ENCODE results near the gene QSER1.
A peak's percentile ranks its signal among the peaks of the same experiment; 100 is the strongest.
"Not testable (repeated sequence)": the region's sequence is repeated elsewhere in the genome, so short reads cannot be mapped to it uniquely, and the experiment has no call there.

The QSER1 gene

DNA sequence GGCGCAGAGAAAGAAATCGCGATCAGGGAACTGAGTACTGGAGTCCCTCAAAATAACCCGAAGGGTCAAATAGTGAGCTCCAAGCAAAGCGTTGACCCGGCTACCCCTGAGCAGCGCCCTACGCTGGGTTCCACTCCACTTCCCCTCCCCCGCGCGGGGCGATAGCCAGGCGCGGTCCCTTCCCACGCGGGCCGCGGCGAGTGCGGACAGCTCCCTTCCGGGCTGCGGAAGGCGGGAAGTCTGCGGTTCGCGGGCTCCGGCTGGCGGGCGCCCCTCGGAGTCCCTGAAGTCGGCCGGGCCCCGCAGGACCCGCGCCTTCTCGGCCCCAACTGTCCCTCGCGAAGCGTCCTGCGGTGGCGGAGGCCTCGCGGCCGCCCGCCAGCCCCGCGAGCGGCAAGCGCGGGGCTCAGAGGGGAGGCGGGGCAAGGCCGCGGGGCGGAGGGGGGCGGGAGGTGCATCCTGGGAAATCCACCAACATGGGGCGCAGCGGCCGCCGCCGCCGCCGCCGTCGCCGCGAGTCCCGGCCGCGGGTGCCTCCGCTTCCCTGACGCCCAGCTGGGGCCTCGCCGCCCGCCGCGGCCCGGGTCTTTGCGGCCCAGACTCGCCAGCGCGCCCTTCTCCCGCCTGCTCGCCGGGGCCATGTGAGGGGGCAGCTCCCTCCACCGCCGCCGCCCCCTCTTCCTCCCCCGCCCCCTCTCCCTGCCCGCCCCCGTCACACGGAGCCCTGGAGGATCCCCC, at the start of gene QSER1:
QSER1 (plus strand) TSS at position 457 of the 738 bp plus-strand sequence. CDS start 315 bp downstream, outside the sequence.
- DNase-seq = peak; percentile 71

DNA sequence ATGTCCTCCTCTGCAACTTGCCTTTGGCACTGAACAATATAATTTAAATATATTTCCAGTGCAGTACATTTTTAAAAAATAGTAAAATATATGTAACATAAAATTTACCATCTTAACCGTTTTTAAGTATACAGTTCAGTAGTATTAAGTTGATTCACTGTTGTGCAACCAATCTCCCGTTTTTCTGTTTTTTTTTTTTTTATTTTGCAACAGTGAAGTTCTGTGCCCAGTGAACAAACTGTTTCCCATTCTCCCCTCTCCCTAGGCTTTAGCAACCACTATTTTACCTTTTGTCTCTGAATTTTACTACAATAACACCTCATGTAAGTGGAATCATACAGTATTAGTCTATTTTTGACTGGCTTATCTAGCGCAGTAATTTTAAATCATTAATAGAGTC, 49.1 kb upstream of the QSER1 start:
- no peak for DNase-seq

DNA sequence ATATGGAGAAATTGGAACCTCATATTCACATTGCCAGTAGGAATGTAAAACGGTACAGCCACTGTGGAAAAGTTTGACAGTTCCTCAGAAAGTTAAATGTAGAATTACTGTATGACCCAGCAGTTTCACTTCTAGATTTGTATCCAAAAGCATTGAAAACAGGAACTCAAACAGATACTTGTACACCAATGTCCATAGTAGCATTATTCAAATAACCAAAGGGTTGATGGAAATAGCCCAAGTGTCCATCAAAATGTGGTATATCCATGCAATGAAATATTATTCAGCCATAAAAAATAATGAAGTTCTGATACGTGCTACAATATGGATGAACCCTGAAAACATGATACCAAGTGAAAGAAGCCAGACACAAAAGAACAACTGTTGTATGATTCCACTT, 45.1 kb upstream of the QSER1 start:
- DNase-seq = no peak

DNA sequence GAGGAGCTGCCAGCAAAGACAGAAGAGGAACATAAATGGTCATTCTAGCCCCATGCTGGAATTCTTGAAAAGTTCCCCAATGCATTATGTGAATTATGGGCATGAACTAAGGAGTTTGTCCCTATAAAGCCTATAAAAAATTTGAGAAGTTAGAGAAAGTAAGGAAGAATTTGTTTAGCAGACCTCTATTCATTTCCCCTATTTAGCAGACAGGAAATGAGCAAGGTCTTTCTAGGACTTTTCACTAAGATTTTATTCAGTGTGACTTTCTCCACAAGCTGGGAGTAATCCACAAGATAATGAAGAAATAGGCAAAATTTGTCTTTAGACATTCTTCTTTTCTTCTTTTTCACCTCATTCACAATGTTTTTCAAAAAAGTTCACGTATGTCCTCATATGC, 42.9 kb upstream of the QSER1 start:
- no peak for DNase-seq

DNA sequence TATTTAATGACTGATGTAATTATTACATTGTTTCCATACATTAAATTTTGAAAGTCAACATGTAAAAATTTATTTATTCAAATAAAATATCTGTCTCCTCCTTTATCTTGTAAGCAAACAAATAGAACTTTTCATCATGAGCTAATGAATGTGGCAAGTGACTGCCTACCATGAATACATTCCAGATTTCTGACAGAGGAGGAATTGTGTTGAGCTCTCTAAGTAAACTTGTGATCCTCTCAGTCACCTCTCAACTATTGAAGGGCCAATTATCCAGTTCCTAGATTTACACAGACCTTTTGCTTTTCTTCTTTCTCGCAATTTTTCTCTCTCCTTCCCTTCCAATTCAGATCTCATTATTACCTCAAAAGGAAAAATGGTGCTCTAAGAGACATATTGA, 41.4 kb upstream of the QSER1 start:
- DNase-seq = no peak

DNA sequence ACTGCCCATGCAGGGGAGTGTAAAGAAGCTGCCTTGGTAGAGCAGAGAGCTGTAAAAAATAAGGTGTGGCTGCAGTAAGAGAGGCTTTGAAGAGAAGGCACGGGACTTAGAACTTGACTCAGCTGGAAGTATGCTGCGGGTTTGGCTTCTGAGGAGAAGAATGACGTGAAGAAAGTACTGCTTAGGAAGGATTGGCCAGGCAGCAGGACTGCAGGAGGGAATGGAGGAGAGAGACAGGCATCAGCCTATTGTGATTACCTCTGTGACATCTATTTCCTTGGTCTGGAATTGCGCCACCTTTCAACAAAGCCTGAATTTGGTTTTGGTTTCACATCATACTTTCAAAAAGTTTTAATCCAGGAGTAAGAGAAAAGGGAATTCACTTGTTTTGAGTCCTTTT, 40.4 kb upstream of the QSER1 start:
- no peak for DNase-seq

DNA sequence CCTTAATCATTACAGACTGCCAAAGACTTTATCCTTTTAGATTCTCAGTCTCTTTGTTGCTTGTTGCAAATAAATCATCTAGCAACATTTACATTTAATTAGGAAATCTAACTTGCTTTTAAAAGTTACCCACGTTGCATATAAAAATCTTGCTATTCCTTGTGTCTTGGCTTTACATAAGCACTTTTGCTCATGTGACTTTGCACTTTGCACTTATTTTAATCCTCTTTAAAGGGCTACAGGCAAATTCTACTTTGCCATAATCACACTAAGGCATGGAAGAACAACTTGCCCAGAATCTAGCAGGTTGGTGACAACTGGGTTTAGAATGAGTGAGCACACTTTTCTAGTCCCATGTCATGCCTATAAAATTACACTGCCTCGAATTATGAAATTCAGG, 37.0 kb upstream of the QSER1 start:
- no peak for DNase-seq

DNA sequence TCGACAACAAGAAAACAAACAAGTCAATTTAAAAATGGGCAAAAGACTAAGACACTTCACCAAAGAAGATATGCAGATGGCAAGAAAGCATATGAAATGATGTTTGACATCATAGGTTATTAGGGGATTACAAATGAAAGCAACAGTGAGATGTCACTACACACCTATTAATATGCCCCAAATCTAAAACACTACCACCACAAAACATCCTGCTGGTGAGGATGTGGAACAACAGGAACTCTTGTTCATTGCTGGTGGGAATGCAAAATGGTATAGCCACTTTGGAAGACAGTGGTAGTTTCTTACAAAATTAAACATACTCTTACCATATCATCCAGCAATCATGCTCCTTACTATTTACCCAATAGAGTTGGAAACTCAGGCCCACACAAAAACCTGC, 33.9 kb upstream of the QSER1 start:
- DNase-seq = no peak

DNA sequence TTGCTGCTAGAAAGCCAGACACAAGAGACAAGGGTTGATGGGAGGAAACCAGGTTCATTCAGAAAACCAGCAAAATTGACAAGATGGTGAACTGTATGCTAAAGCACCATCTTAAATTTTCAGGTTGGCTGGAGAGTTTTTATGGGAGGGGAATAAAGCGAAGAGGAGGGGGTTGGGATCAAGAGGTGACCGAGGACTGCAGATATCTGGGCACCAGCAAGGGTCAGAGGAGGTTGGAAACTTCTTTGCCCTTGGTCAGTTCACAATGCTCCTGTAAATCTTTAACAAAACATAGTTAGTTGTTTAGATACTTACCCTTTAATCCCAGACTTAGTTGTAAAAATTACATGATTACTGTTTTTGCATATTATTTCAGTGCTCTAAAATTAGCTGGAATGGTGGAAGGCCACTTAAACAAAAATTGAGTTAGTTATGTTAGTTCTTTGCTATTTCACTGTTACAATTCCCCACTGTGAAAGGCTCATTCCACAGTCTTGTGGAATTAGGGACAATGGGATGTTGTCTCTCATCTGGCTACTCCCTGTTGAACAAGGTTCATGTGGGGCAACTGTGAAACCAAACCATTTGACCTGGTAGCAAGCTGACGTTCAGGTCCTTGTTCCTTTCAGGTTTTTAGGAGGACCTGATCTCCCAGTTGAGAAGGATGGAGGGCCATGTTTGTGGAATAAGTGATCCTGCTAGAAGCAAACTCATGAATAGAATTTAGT, 30.6 kb upstream of the QSER1 start:
- no peak for DNase-seq

DNA sequence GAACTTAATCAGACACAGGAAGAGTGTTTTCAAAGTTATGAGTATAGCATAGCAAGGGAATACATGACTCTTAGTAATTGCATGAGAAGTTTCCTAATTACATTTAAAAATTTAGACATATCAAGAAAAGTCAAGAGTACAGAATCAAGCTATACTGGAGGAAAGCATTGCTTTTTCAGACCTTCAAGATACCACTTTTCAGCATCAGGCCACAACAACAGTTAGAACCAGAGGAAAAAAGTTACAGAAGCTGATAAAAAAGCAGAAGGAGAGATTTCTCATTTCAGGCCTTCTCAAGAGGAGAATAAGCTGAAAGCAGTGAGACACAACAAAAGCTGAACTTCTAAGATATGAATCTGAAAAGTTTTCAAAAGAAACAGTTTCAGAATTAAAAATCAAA, 28.1 kb upstream of the QSER1 start:
- DNase-seq = no peak

DNA sequence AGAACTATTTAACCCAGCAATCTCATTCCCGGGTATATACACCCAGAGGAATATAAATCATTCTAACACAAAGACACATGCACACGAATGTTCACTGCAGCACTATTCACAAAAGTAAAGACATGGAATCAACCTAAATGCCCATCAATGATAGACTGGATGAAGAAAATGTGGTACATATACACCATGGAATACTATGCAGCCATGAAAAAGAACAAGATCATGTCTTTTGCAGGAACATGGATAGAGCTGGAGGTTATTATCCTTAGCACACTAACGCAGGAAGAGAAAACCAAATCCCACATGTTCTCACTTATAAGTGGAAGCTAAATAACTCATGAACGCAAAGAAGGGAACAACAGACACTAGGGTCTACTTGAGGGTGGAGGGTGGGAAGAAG, 23.9 kb upstream of the QSER1 start:
- not testable (repeated sequence) for DNase-seq

DNA sequence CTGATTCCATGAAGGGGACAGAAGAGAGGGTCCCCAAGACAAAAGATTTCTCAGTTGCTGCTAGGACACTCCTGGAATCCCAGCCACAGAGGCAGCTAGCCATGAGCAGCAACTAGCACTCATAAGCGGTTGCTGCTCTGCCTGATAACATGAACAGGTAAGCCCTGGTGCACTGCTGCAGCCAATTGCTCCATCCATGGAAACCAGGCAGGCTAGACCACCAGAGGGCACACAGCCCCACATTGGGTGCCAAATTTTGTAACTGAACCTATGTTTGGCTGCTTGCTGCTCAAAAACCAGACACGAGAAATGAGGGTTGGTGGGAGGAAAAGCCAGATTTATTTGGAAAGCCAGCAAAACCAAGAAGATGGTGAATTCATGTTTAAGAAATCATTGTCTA, 21.9 kb upstream of the QSER1 start:
- DNase-seq = peak; percentile 37

DNA sequence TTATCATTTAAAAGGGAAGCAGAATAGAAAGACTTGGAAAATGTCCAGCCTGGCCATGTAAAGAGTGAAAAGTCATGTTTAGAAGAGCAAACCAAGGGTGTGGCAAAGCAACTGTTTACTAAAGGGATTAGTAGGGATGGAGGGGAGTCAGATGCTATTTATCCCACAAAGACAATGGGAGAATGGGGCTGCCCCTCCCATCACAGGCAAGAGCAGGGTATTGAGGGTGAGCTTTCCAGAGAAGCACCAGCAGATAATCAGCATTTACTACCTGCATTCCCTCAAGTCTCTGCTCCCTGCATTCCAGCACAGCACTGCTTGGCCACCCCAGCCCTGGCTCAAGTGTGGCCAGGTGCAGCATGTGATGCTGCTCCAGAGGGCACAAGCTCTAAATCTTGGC, 18.5 kb upstream of the QSER1 start:
- DNase-seq = no peak

DNA sequence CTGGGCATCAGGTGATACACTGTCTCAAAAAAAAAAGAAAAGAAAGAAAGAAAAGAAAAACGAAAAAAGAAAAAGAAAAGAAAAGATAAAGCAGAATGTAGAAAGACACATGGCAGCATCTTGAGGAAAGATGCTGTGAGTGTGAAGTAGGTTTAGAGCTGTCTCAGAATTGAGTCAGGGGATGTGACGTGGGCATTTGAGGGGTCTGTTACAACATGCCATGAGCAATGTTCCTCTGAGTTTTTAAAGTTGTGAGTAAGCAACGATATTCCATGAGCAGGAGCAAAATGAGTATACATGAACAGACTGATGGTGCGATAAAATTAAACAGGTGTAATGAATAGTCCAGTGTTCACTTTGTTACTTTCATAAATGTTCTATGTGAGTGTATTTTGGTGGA, 11.3 kb upstream of the QSER1 start:
- no peak for DNase-seq

DNA sequence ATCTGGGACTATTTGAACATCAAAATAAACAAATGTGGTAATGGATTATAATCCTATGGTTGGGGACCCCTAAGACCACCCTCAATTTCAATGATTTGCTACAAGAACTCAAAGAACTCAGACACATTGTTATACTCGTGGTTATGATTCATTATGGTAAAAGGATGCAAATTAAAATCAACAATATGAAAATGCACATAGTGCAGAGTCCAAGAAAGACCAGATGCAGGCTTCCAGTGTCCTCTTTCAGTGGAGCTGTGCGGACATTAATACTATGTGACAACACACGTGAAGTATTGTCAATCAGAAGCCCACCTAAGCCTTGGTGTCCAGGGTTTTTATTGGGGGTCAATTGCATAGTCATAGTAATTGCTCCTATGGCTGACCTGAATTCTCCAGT, 9.2 kb upstream of the QSER1 start:
- DNase-seq = no peak

DNA sequence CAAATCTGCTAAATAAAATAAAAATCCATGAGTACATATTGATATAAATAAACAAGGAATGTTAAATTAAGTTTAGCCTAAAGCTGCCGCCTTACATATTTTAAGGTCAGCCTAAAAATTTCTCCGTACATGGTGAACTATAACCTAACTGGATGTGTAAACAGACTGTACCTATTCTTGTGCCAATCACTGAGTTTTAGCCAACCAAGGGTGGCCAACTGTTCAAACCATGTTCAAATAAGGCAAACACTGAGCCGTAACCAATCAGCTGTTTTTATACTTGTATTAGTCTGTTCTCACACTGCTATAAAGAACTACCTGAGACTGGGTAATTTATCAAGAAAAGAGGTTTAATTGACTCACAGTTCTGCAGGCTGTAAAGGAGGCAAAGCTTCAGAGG, 8.6 kb upstream of the QSER1 start:
- no peak for DNase-seq

DNA sequence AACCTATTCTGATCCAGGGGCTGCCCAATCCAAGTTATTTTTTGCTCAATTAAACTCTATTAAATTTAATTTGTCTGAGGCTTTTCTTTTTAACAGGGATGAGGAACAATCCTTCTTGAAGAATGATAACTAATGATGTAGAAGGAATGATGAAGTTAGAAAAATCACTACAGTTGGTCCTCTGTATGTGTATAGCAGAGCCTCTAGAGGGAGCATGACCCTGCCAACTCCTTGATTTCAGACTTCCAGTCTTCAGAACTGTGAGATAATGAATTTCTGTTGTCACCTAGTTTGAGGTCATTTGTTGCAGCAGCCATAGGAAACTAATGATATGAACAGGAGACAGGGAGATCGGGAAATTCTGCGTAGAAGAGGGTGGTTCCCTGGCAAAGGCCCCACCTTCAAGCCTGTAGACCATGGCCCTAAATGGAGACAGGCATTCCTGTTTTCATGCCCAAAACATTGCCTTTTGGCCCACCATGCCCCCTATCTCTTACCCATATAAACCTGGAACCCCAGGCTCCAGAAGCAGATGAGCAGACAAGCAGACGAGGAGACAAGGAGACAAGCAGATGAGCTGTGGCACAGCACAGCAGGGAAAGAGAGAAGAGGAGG, 7.7 kb upstream of the QSER1 start:
- no peak for DNase-seq

DNA sequence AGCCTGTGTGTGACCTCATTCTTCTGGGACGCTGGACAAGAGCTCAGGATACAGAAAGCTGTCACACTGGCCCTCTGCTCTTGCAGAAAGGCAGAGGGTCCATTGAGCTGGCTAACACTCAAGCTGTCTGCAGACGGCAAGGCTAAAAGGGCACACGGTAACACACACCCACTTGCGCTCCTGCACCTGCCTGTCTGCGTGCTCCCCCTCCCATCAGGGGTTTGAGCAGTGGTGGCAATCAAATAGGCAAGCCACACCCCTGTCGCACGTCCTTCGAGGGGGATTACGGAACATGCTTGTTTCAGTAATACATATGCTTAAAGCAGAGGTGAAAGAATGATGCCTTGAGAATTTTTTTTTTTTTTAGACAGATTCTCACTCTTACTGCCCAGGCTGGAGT, 7.1 kb upstream of the QSER1 start:
- no peak for DNase-seq

DNA sequence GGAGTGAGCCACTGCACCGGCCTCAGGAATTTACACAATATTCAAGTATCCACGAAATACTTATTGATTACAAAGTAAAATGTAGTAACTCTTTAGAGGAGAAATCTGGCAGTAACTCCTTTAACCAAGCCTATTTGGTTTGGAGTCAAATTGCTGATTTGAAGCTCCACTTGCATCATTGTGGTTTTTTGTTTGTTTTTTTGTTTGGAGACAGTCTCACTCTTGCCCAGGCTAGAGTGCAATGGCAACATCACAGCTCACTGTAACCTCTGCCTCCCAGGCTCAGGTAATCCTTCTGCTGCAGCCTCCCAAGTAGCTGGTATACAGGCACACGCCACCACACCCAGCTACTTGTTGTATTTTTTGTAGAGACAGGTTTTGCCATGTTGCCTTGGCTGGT, 6.4 kb upstream of the QSER1 start:
- DNase-seq = no peak

DNA sequence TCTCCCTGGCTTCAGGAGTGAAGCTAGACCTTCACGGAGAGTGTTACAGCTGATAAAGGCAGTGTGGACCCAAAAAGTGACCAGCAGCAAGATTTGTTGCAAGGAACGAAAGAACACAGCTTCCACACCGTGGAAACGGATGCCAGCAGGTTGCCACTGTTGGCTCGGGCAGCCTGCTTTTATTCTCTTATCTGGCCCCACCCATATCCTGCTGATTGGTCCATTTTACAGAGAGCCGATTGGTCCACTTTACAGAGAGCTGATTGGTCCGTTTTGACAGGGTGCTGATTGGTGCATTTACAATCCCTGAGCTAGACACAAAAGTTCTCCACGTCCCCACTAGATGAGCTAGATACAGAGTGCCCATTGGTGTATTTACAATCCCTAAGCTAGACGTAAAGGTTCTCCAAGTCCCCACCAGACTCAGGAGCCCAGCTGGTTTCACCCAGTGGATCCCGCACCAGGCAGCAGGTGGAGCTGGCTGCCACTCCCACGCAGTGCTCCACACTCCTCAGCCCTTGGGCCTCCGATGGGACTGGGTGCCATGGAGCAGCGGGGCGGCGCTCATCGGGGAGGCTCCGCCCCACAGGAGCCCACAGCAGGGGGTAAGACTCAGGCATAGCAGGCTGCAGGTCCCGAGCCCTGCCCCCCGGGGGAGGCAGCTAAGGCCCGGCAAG, 4.8 kb upstream of the QSER1 start:
- not testable (repeated sequence) for DNase-seq

DNA sequence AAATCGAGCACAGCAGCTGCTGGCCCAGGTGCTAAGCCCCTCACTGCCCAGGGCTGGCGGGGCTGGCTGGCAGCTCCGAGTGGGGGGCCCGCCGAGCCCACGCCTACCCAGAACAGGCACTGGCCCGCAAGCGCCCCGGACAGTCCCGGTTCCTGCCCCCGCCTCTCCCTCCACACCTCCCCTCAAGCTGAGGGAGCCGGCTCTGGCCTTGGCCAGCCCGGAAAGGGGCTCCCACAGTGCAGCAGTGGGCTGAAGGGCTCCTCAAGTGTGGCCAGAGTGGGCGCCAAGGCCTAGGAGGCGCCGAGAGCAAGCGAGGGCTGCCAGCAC, 4.3 kb upstream of the QSER1 start:
- DNase-seq = not testable (repeated sequence)

DNA sequence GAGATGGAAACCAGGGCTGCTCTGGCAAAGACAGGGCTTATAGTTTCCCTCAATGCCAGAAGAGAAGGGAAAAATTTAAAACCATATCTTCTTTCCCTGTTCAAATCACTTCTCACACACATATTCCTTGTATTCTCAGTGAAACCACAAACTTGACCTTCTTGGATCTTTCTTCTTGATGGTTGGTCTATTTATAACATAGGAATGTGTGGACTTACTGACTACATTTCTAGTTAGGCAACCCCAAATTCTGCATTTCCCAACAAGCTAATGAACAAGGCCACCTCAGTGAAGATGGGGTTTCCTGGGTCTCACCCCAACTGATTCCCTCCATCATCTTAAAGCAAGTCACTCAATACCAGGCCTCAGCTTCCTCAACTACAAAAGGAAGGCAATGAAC, 3.8 kb upstream of the QSER1 start:
- DNase-seq = no peak

DNA sequence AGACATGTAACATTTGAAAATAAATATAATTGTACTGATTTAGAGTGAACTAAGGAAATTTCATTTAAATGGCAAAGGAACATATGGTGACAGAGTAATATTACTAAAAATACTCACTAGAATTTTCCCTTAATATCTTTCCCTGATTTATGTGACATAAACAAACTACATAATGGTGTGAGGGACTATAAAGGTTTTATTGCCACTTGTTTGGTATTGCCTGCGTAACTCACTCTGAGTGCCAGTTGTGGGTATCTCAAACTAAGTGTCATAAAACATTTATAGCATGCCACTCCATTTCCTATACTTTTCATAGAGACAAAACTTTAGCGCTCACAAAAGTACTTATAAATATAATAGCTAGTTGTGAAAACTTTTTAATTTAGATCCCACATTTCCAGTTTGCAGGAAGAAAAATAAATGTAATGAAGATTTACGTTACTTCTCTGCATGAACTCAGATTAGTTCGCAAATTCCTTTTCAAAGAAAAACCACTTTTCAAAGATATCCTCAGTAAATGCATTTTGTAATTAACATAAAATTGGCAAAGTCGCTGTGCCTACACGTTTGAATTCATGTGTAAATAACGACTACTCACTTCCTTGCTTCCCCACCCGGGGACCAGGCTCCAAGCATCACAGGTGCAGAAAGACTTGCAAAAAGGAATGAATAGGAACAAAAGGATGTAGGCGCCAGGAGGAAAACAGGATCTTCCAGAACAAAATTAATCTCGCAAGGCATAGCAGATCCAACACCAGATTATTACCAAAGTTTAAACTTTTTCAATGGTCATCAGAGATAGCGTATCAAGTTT, 1.6 kb upstream of the QSER1 start:
- DNase-seq = no peak

All from activated CD8-positive, alpha-beta memory T cell treated with anti-CD3 and anti-CD28 coated beads, Interleukin-2, amount 50 U/mL, for 4 hours (primary cell).